Measurements from ENCODE around the gene CYP4F3.

CYP4F3 gene

GRCh38 chr19:15684828-15685227, 44.1 kb downstream of the CYP4F3 start:
- TF ChIP-seq CTCF (IDR thresholded peaks at IDR 0.05): no peak
- DNase-seq: peak; percentile 7
- H3K9me3 Mint-ChIP-seq: peaks cover 97% of the 10 kb centered on the region

GRCh38 chr19:15696654-15697194, 56.0 kb downstream of the CYP4F3 start:
- Mint-ChIP-seq H3K27ac (no peak overlapping the region), H3K4me1 (no peaks in the 10 kb centered on the region), H3K36me3 (ENCODE audit: low read depth) (no peaks in the 10 kb centered on the region), H3K27me3 (ENCODE audit: low read depth, poor library complexity) (no peaks in the 10 kb centered on the region), H3K4me3 (no peak overlapping the region), H3K9me3 (peaks cover 75% of the 10 kb centered on the region)
- no peak for DNase-seq
- TF ChIP-seq CTCF (IDR thresholded peaks at IDR 0.05): no peak

More at GRCh38 chr19:15684828-15685227, 44.1 kb downstream of the CYP4F3 start:
- Mint-ChIP-seq H3K27ac (no peak overlapping the region), H3K27me3 (ENCODE audit: low read depth, poor library complexity) (no peaks in the 10 kb centered on the region), H3K4me1 (no peaks in the 10 kb centered on the region), H3K4me3 (no peak overlapping the region), H3K36me3 (ENCODE audit: low read depth) (no peaks in the 10 kb centered on the region)

GRCh38 chr19:15701757-15702533, 61.2 kb downstream of the CYP4F3 start:
- Mint-ChIP-seq H3K4me3 (no peak overlapping the region), H3K27me3 (ENCODE audit: low read depth, poor library complexity) (no peaks in the 10 kb centered on the region), H3K27ac (no peak overlapping the region), H3K4me1 (no peaks in the 10 kb centered on the region), H3K9me3 (peaks cover 77% of the 10 kb centered on the region), H3K36me3 (ENCODE audit: low read depth) (no peaks in the 10 kb centered on the region)
- no peak for TF ChIP-seq CTCF (IDR thresholded peaks at IDR 0.05)
- no peak for DNase-seq

GRCh38 chr19:15702534-15702930, 61.8 kb downstream of the CYP4F3 start:
- no peak for TF ChIP-seq CTCF (IDR thresholded peaks at IDR 0.05)
- Mint-ChIP-seq H3K36me3 (ENCODE audit: low read depth) (no peaks in the 10 kb centered on the region), H3K27ac (no peak overlapping the region), H3K27me3 (ENCODE audit: low read depth, poor library complexity) (no peaks in the 10 kb centered on the region), H3K4me3 (no peak overlapping the region), H3K4me1 (no peaks in the 10 kb centered on the region), H3K9me3 (peaks cover 75% of the 10 kb centered on the region)
- DNase-seq: no peak
